GM18498 (cell line): ENCODE data around the gene AP1B1.
"Not testable (repeated sequence)": the region's sequence is repeated elsewhere in the genome, so short reads cannot be mapped to it uniquely, and the experiment has no call there.

ENCODE experiments used
- ATAC-seq: cut with Tn5 transposase; IDR thresholded peaks from one replicate; pipeline ENCODE4 v1.9.1; 2021; ENCODE audit warnings: mild to moderate bottlenecking, moderate library complexity; ENCODE audit not compliant: unreplicated experiment

The AP1B1 gene

DNA sequence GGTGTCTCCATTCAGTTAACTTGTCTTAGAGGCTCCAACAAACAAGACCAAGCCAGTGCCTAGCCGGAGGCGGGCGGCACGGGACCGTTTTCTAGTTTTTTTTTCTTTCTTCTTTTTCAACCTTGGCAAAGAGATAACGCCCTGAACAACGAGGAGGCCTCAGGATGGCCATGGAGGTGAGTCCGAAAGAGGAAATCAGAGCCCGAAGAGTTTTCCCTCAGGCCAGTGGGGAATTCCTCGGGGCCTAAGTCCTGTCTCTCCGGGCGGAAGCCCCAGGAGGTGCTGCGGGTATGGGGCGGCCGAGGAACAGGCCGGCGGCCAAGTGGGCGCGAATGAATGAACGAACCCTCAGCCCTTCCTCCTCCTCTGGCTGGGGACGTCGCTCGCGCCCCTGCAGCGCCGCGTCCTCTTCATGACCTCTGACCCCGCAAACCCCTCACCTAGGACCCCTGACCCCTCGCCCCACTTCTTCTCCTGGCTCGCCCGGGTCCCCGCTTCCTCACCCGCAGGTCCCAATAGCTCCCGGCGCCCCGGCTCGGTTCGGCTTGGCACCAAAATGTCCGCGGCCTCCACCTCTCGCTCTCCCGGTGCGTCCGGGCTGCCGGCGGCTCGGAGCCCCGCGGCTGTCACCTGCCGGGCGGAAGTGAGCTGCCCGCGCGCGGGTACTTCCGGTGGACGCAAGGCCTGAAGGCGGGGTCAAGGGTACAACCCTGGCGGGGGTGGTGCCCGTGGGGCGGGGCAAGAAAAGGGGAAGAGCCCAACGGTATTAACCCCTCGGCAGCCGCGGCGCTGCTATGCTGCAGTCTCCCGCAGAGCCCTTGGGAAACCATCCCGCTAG is at the start of gene AP1B1:
TSS of gene AP1B1 (minus strand) at position 650 of the 838 bp plus-strand sequence. CDS start 21,327 bp downstream, outside the sequence.
- peak; percentile 89 for ATAC-seq

- no peak for ATAC-seq
These were observed 47.1 kb upstream of the AP1B1 start for GRCh38 chr22:29435236-29436136.

DNA sequence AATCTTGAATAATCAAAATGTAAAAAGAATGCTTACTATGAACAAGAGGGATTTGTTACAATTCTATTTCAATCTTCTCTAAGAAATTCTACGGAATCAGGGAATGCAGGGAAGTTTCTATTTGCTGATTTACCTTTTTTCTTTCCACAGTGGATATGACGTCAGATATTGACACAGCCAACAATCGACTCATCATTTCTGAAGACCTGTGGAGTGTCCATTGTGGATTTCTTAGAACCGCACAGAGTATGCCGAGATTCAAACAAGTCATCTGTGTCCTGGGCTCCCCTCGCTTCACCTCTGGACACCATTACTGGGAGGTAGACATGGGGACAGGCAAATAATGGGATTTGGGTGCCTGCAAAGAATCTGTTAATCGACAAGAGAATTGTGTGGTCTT is 45.9 kb upstream of the AP1B1 start:
- no peak for ATAC-seq

- ATAC-seq: no peak
These were observed 45.5 kb upstream of the AP1B1 start for GRCh38 chr22:29433856-29434255.

- no peak for ATAC-seq
These were observed 43.6 kb upstream of the AP1B1 start for GRCh38 chr22:29431986-29432385.

DNA sequence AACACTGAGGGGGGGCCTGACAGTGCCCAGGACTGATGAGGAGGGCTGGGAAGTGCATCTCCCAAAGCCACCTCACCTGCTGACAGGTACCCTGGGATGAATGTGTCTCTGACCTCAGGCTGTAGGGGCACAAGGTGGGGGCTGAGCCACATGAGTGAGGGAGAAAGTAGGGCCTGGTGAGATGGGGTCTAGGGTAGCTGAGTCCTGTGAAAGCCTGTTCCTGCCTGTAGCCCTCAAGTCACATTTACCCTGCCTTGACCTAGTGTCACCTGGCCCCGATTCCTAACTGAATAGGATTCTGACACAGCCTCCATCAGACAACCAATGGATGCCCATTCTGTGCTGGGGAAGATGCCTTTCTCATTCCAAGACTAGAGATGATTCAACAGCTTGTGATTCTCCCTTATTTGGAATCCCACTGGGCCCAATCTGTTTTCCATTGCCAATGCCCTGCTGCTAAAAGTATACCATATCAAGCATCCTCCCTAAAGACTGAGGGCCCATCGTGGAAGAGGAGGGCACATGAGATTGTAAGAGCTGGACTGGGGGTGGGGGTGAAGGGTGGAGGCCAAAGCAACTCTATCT is 38.9 kb upstream of the AP1B1 start:
- ATAC-seq: no peak

GRCh38 chr22:29426476-29426875 is 38.1 kb upstream of the AP1B1 start:
- no peak for ATAC-seq

DNA sequence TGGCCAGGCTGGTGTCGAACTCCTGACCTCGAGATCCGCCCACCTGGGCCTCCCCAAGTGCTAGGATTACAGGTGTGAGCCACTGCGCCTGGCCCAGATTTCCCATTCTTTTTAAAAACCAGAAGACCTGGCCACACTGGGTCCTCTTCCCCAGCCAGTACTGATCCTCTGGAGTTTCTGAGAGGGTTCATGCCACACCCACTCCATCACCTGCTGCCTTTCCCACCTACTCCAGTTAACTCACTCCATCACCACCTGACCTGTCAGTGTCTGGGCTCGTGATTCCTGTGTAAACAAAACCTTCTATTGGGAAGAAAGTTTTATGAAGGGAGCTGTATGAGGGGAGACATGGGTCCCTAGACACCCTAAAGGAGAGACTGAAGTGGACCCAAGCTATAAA is 30.3 kb upstream of the AP1B1 start:
- not testable (repeated sequence) for ATAC-seq

DNA sequence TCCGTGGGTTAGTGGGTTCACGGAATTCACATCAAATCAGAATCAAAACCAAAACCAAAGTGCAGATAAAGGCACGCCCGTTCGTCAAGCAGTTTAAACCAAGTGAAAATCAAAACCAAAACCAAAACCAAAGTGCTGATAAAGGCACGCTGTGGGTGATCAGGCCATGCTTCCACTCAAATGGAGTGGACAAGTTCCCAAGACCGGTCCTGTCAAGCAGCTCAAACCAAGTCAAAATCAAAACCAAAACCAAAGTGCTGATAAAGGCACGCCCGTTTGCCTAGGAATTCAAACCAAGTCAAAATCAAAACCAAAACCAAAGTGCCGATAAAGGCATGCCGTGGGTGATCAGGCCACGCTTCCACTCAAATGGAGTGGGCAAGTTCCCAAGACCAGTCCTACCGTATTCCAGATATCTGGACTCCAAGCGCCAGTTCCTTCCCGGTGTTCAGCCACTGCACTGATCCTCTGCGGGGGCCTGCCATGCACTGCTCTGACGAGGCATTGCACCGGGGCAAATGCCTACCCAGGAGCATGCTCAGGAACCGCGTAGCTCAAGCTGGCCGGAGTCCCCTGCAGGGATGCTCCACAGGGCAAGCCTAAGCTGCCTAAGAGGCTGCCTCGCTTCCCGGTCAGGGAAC is 26.7 kb upstream of the AP1B1 start:
- not testable (repeated sequence) for ATAC-seq

DNA sequence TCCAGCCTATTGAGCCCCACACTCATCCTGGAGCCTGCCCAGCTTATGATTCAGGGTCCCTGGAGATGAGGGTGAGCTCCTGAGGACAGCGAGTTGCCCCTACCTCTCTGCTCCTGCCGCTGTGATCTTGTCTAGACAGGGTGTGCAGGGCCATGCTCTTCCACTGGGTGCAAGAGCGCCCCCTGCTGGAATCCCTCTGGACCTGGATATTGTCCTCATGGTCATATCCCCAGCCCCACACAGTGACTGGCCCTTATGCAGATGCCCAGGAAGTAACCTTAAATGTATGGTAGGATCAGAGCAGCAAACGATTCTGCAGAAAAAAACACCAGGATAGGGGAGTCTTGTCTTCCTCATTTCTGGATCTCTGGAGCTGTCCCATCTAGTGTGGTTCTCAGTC is 24.4 kb upstream of the AP1B1 start:
- not testable (repeated sequence) for ATAC-seq

DNA sequence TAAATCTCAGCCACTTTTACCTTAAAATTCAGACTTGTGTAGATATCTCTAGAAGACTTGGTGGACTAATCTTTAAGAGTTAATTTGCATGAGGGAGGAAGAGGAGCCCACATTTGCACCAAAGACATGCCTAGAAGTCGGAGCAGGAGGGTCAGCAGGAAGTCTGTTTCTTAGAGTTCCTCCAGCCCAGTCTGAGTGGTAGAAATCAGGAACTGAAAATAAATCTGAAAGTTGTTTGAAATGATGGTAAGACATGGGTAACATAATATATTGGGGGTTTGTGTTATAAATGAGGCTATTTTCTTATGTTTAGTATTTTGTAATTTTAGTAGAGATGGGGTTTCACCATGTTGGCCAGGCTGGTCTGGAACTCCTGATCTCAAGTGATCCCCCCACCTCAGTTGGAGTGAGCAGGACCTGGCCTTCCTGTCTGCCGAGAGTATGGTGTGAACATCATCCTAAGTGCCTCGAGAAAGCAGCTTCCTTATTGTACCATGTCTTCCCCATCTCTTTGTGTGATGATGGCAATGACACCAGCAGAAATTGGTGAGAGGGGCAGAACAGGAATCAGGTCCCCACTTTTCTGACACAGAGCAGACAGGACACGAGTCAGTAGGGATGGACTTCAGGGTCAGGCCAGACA is 23.3 kb upstream of the AP1B1 start:
- peak; percentile 62 for ATAC-seq

DNA sequence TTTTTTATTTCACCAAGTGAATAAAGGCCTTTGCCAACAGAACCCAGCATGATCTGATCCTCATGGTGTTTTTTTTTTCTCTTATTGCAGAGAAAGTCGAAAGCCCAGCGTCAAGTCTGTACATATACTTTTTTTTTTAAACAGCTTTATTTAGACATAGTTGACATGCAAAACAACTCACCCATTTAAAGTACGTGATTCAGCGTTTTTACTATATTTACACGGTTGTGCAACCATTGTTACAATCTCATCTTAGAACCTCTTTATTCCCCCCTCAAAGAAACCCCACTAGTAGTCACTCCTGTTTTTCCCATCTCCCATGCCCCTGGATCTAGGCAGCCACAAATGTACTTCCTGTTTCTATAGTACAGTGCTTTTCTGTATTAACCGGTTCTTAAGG is 20.6 kb upstream of the AP1B1 start:
- ATAC-seq: no peak

- not testable (repeated sequence) for ATAC-seq
These were observed 13.2 kb upstream of the AP1B1 start for GRCh38 chr22:29401538-29401937.

DNA sequence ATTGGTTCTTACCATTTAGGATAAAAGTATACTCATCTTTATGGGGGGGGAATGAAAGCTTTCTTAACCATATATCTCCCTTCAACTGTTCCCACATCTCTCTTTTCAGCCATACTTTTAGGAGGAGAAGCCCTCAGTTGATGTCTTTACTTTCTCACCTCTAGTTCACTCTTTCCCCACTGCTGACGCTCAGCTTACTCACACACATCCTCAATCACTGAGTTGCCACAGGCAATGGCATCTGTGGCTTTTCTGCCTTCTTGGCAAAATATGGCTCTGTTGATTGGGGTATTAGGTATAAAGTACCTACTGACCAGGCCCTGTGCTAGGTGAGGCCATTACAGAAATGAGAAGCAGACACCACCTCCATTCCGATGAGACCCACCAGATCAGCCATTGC is 12.2 kb upstream of the AP1B1 start:
- no peak for ATAC-seq

- no peak for ATAC-seq
These were observed 9.4 kb upstream of the AP1B1 start for GRCh38 chr22:29397791-29398190.

DNA sequence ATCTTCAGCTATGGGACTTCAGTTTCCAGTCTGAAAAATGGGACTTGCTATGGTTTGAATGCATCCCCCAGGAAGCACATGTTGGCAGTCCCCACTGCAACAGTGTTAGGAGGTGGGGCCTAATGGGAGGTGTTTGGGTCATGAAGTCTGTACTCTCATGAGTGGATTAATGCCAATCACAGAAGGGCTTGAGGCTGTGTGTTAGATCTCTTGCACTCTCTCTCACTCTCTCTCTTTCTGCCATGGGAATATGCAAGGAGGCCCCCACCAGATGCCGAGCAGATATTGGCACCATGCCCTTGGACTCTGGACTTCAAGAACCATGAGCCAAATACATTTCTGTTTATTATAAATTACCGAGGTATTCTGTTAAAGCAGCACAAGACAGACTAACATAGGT is 7.8 kb upstream of the AP1B1 start:
- no peak for ATAC-seq

DNA sequence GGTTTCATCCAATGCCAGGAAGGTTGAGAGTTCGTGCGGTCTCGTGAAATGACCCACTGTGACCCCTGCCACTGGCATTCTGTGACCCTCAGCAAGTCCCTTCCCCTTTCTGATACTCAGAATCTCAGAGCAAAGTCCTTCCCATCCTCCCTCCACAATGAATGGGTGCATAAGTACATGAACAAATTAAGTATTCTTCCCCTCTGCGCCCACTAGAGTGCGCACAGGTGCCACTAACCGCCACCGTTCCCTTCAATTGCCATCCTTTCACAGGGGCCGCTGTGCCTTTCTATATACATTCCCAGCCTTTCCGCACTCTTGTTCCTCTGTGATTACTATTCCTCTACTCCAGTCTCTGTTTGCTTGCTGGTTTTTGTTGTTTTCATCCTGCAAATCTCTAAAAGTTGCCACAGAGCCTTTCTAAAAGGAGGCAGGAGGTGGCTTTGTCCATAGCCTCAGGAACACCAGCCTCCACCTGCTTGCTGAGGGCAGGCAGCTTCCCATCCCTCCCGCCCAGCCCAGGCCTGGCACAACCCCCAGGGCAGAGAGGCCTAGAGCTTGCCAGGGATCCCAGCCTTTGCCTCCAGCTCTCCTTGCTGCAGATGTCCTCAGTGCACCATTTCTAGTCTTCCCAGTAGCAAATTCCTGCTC is 6.7 kb upstream of the AP1B1 start:
- peak; percentile 69 for ATAC-seq

DNA sequence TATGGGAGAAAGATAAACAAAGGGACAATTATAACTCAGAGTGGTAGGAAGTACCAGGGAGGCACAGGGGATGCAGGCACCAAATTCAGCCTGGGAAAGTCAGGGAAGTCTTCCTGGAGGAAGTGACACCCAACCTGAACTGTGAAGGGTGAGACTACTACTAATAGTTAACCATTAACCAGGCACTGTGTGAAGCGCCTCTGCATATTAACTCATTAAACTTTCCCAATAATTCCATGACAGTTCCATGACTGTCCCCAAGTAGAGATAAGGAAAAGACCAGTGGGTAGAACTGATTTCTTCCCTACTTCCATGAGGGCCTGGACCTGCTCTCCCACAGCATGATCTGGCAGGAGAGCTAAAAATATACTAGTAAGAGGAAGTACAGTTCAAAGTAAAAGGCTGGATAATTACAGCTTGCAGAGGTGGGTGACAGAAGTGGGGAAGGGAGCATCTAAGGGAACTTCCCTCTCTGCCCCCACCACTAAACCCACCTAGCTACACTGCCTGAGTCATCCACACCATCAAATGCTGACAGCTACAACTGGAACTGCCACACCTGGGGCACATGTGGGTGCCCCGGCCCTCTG is 4.7 kb upstream of the AP1B1 start:
- no peak for ATAC-seq

- ATAC-seq: no peak
These were observed 3.2 kb upstream of the AP1B1 start for GRCh38 chr22:29391546-29391945.

DNA sequence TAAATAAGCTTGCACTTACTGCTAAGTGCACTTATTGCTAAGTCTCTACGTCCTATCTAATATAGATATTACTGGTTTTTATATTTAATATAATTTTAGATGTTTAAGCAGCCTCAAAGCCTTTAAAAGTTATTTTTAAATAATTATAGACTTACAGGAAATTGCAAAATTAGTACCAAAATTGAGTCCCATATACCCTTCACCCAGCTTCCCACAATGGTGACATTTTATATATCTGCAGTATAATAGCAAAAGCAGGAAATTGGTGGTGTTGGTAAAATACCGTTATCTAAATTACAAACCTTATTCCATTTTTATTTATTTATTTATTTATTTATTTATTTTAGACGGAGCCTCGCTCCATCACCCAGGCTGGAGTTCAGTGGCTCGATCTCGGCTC is 1.9 kb upstream of the AP1B1 start:
- no peak for ATAC-seq
